HepG2 (cell line): Measurements from ENCODE around the gene LAMC1. TPM values are rescaled to one million over a fixed set of nuclear protein-coding genes. Genes with fewer than 3 reads are reported as not detected.

ENCODE experiments used
- ATAC-seq: fragments of 200-7000 bp; cut with Tn5 transposase; 3 replicates; pipeline ENCODE4 v1.9.1; 2020; ENCODE audit warnings: mild to moderate bottlenecking, moderate library complexity
- BruUV-seq: library from RNA; stranded (reverse); fragments of 400-500 nt; replicated peaks from 2 replicates; lab custom pipeline; 2021; lab: Mats Ljungman, UMichigan
- CTCF ChIA-PET: fragments of 300-600 bp; formaldehyde crosslinking; extraction: SDS; loops from one replicate; lab custom pipeline; 2021; ENCODE audit warnings: low total read pairs, inconsistent platforms, low intra/inter-chr PET ratio; lab: Yijun Ruan, JAX
- POLR2A ChIA-PET: fragments of 350-600 bp; sonication (Branson Sonifier 250); formaldehyde crosslinking; loops from one replicate; lab custom pipeline; 2020; ENCODE audit warnings: antibody characterized with exemption, inconsistent platforms; lab: Yijun Ruan, JAX
- DNase-seq: peaks from one replicate; pipeline ENCODE4 v3.0.0-alpha.2; 2015; ENCODE audit warnings: low spot score
- FAIRE-seq: peaks from 3 replicates; lab custom pipeline; 2011; peaks lifted over from hg19 to GRCh38; lab: Jason Lieb, UNC
- H2AFZ ChIP-seq: one replicate; pipeline ENCODE4 v1.6.1; 2011; ENCODE audit warnings: low read length, inconsistent platforms
- H3K27ac ChIP-seq: fragments of 300-600 bp; 3 replicates; pipeline ENCODE4 v1.8.0; 2011; ENCODE audit warnings: mixed run types, mild to moderate bottlenecking, mixed read lengths, low read length, inconsistent platforms; ENCODE audit not compliant: insufficient read depth; ENCODE audit errors: extremely low read length
- H3K27me3 ChIP-seq, 2 experiments: fragments of 200-600 bp in 1 of 2; 2 replicates in 1 of 2; 3 replicates in 1 of 2; pipeline versions ENCODE4 v1.6.0 to v1.8.0; 2011; ENCODE audit warnings: low read length in 2 of 2, mild to moderate bottlenecking in 2 of 2, moderate library complexity in 2 of 2, inconsistent platforms in 1 of 2; ENCODE audit not compliant: insufficient read depth in 2 of 2, control insufficient read depth in 1 of 2
- H3K36me3 ChIP-seq, 2 experiments: fragments of 200-600 bp in 1 of 2; replicated peaks in 1 of 2; 2 replicates in 1 of 2; 3 replicates in 1 of 2; pipeline versions ENCODE4 v1.5.1 to v1.8.0; 2011; ENCODE audit warnings: low read length in 2 of 2, inconsistent platforms in 1 of 2; ENCODE audit not compliant: insufficient read depth in 2 of 2, control insufficient read depth in 1 of 2
- H3K4me1 ChIP-seq: 2 replicates; pipeline ENCODE4 v1.5.1; 2012; ENCODE audit warnings: low read length, inconsistent platforms; ENCODE audit not compliant: insufficient read depth
- H3K4me2 ChIP-seq: 2 replicates; pipeline ENCODE4 v1.6.0; 2011; ENCODE audit warnings: low read depth, low read length, inconsistent platforms
- H3K4me3 ChIP-seq, 3 experiments: fragments of 200-600 bp in 1 of 3; sonication (generic), shearing (Covaris generic) in 1 of 3; replicated peaks in 1 of 3; 2 replicates each; pipeline ENCODE4 v1.5.1; 2011 to 2016; ENCODE audit warnings: low read length in 3 of 3, inconsistent platforms in 2 of 3, low read depth in 2 of 3, mild to moderate bottlenecking in 2 of 3, control low read depth in 1 of 3, mixed read lengths in 1 of 3; ENCODE audit not compliant: insufficient read depth in 1 of 3
- H3K79me2 ChIP-seq: one replicate; pipeline ENCODE4 v1.6.1; 2011; ENCODE audit warnings: low read length, inconsistent platforms; ENCODE audit not compliant: insufficient read depth
- H3K9ac ChIP-seq: 2 replicates; pipeline ENCODE4 v1.6.0; 2011; ENCODE audit warnings: mild to moderate bottlenecking, low read depth, low read length, inconsistent platforms; ENCODE audit not compliant: insufficient read depth
- H3K9me3 ChIP-seq: 2 replicates; pipeline ENCODE4 v1.5.1; 2012; ENCODE audit warnings: mild to moderate bottlenecking, low read length
- H4K20me1 ChIP-seq: 2 replicates; pipeline ENCODE4 v1.6.0; 2011; ENCODE audit warnings: inconsistent platforms, mild to moderate bottlenecking, low read length, moderate library complexity; ENCODE audit not compliant: insufficient read depth
- CEBPB ChIP-seq: IDR thresholded peaks from 2 replicates; pipeline ENCODE4 v1.6.1; 2011; ENCODE audit warnings: low read depth, low read length, improper control_type of control experiment, borderline replicate concordance
- ELF3 ChIP-seq: IDR thresholded peaks from 2 replicates; pipeline ENCODE4 v1.6.1; 2016; ENCODE audit warnings: missing genetic modification reagents, missing compliant biosample characterization
- ERF ChIP-seq: IDR thresholded peaks from 2 replicates; pipeline ENCODE4 v1.6.1; 2018; ENCODE audit warnings: missing biosample characterization, missing genetic modification reagents
- HINFP ChIP-seq: sonication (generic); formaldehyde crosslinking; IDR thresholded peaks from 2 replicates; pipeline ENCODE4 v1.4.0; 2020; ENCODE audit warnings: low read depth, mild to moderate bottlenecking, missing genetic modification reagents
- HMGXB3 ChIP-seq: sonication (generic); formaldehyde crosslinking; IDR thresholded peaks from 2 replicates; pipeline ENCODE4 v1.4.0; 2020; ENCODE audit warnings: missing genetic modification reagents, borderline replicate concordance
- PITX1 ChIP-seq: sonication (generic); formaldehyde crosslinking; IDR thresholded peaks from 2 replicates; pipeline ENCODE4 v1.5.1; 2020; ENCODE audit warnings: mild to moderate bottlenecking, missing genetic modification reagents
- SIN3A ChIP-seq: IDR thresholded peaks from 2 replicates; pipeline ENCODE4 v1.6.1; 2011; ENCODE audit warnings: low read depth, mild to moderate bottlenecking, control low read depth, low read length, borderline replicate concordance
- SIX4 ChIP-seq: sonication (generic); formaldehyde crosslinking; IDR thresholded peaks from 2 replicates; pipeline ENCODE4 v1.4.0; 2020; ENCODE audit warnings: missing genetic modification reagents
- U2AF1 ChIP-seq: fragments of 200-400 bp; formaldehyde crosslinking; optimal IDR thresholded peaks from 2 replicates; pipeline ENCODE3; 2017; ENCODE audit warnings: mild to moderate bottlenecking, low read depth, low read length
- ZNF317 ChIP-seq: sonication (generic); formaldehyde crosslinking; IDR thresholded peaks from 2 replicates; pipeline ENCODE4 v1.5.0; 2020; ENCODE audit warnings: mild to moderate bottlenecking, missing genetic modification reagents
- ZNF503 ChIP-seq: sonication (generic); formaldehyde crosslinking; IDR thresholded peaks from 2 replicates; pipeline ENCODE4 v1.4.0; 2020; ENCODE audit warnings: missing genetic modification reagents
- ZNF558 ChIP-seq: sonication (generic); formaldehyde crosslinking; IDR thresholded peaks from 2 replicates; pipeline ENCODE4 v1.9.0; 2022; ENCODE audit warnings: mild to moderate bottlenecking, missing genetic modification reagents, borderline replicate concordance
- ZNF580 ChIP-seq: IDR thresholded peaks from 2 replicates; pipeline ENCODE4 v1.6.1; 2016; ENCODE audit warnings: low read depth, borderline replicate concordance
- WGBS: methylation state at CpG from one replicate; pipeline ENCODE4 v1.1.6; 2017; ENCODE audit warnings: low lambda C conversion rate; 5-methylcytosine and 5-hydroxymethylcytosine counted together
- in situ Hi-C: cut with HindIII; loops from 2 replicates; pipeline ENCODE4 v1.10.0; 2017; ENCODE audit warnings: low pct_unique_long_range_greater_than_20kb; ENCODE audit not compliant: extremely low pct_ligation_motif_present
- intact Hi-C: fragments of 100-400 bp; cut with micrococcal nuclease; formaldehyde crosslinking; loops from one replicate; pipeline ENCODE4 v1.10.0; 2022; ENCODE audit not compliant: unreplicated experiment
- polyA plus RNA-seq, 8 experiments: library from polyadenylated mRNA; depleted of rRNA in 3 of 8; stranded (reverse) in 7 of 8; unstranded in 1 of 8; fragments of >200 nt; fragmentation: Illumina TruSeq in 4 of 8; extraction: Trizol in 4 of 8; gene quantifications; 2 replicates each; pipeline versions ENCODE4 v1.2.1 to v1.2.3, GENCODE V29; 2011 to 2016; ENCODE audit warnings: low read depth in 4 of 8, missing spikeins in 1 of 8, mixed read lengths in 1 of 8; ENCODE audit not compliant: insufficient read depth in 1 of 8
- total RNA-seq, 5 experiments: library from RNA; depleted of rRNA; stranded (reverse); fragments of >200 nt; fragmentation: Illumina TruSeq; extraction: Trizol; gene quantifications; 2 replicates each; pipeline ENCODE4 v1.2.3, GENCODE V29; 2016; ENCODE audit warnings: low read depth in 1 of 5

The LAMC1 gene
- total and polyA plus RNA-seq, 2 of the 13 experiments (the other 11 are each of a cell fraction or from before 2014, with no cell fraction given), result 58.5 to 137 TPM

GRCh38 chr1:183178545-183178944 lies 155.3 kb downstream of the LAMC1 start:
- FAIRE-seq (no peak), ATAC-seq (no peak), DNase-seq (no peak)
- Histone ChIP-seq H3K79me2 (no peaks in the 10 kb centered on the region), H3K27ac (no peak overlapping the region), H3K27me3 (no peaks in the 10 kb centered on the region), H3K9me3 (no peaks in the 10 kb centered on the region), H3K4me1 (no peaks in the 10 kb centered on the region), H3K4me3 (no peak overlapping the region), H3K9ac (no peak overlapping the region), H2AFZ (no peak overlapping the region), H3K36me3 (no peaks in the 10 kb centered on the region), H4K20me1 (no peaks in the 10 kb centered on the region), H3K4me2 (no peak overlapping the region)
- POLR2A ChIA-PET, result no interaction called here
- intact Hi-C loops, result no loop called here
- BruUV-seq, result no TSS peak
- in situ Hi-C loops, result no loop called here
- CTCF ChIA-PET, result no interaction called here
- TF ChIP-seq ZNF503 (CRISPR knock-in tag), result no peak
- no peak for TF ChIP-seq ZNF317 (CRISPR knock-in tag)
- no peak for TF ChIP-seq ERF (CRISPR knock-in tag)
- no peak for TF ChIP-seq SIX4 (CRISPR knock-in tag)
- no peak for TF ChIP-seq U2AF1
- no peak for TF ChIP-seq ZNF558 (CRISPR knock-in tag)
- TF ChIP-seq HMGXB3 (CRISPR knock-in tag), result no peak
- TF ChIP-seq HINFP, result no peak
- no peak for TF ChIP-seq CEBPB
- TF ChIP-seq PITX1, result no peak
- TF ChIP-seq ELF3 (CRISPR knock-in tag), result no peak
- TF ChIP-seq ZNF580 (CRISPR knock-in tag), result no peak
- TF ChIP-seq SIN3A, result no peak
- 19% methylated on average over 7 of the region's 7 CpGs for WGBS
